Stimulated activated CD4-positive, alpha-beta T cell treated with anti-CD3 and anti-CD28 coated beads, Interleukin-4, amount 100 ng/mL, for 4 hours (primary cell): Measurements from ENCODE around the gene BCAP29.
"Not testable (repeated sequence)": the region's sequence is repeated elsewhere in the genome, so short reads cannot be mapped to it uniquely, and the experiment has no call there.

Experiments
- DNase-seq, 2 experiments: peaks; one replicate each; pipeline ENCODE4 v3.0.0-alpha.2; 2020

BCAP29 gene

GRCh38 chr7:107628461-107629064, 48.5 kb downstream of the BCAP29 start:
- no peak for DNase-seq

DNA sequence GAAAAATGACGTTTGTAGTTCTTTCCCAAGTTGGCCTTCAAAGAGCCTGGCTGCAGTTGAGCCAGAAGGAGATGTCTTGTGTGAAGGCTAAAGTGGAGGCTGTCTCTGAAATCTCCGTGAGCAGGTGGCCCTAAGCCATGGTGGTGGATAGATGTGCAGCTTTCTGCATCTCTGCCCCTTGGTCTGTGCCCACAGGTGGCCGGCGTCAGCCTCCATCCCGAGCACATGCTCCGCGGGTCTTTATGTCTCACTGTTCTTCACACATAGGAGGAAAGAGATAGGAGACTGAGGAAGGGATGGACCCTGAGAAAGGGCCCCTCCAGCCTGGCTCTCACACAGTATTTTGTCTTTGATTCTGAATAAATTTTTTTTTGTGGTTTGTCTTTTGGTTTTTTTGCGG, 50.3 kb downstream of the BCAP29 start:
- DNase-seq: no peak

DNA sequence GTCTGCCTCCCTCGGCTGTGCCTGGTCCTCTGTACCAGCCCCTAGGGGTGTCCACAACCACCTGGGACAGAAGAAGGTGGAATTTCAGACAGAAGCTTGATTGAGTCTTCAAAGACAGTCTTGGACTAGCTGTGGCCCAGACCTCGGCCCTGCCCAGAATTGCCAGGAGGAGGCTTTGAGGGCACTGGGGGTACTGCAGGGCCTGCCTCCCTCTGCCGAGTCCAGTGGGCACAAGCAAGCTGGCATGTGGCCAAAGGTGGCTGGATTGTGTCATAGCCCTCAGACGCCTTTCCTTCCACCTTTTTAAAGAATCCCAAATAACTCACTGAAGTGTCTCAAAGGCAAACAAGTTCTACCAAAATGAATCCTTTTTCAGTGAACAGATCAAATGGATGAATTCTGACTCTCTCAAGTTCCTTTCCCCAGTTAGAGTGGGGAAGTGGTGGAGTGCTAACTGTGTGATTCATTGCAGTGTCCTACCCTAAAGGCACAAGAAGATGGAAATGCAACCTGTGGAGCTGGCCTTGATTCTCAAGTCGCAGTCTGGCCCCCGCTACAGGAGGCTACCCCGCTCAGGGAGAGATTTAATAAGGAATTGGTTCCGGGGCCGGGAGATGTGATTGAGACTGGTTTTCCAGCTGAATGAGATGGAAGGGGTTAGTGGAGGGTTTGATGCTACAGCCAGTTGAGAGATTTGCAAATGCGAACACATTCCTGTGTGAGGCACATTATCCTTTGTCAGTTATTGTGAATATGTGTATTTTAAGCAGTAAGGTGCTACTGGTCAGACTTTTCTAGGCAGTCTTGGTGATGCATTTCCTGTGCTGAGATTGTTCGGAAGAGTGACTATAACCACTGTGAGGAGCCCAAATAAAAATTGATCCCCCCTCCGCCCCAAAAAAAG, 51.8 kb downstream of the BCAP29 start:
- no peak for DNase-seq

DNA sequence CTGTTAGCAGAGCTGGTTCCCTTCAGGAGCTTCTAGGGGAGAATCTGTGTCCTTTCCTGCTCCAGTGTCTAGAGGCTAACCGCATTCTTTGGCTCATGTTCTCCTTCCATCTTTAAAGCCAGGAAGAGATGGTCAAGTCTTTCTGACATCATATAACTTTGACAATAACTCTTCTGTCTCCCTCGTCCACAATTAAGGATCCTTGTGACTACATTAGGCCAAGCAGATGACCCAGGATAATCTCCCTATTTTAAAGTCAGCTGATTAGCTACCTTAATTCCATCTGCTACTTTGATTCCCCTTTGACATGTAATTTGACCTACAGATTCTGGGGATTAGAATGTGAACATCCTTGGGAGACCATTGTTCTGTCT, 52.4 kb downstream of the BCAP29 start:
- DNase-seq: no peak

- no peak for DNase-seq
These were observed 58.5 kb downstream of the BCAP29 start for GRCh38 chr7:107638594-107638993.

DNA sequence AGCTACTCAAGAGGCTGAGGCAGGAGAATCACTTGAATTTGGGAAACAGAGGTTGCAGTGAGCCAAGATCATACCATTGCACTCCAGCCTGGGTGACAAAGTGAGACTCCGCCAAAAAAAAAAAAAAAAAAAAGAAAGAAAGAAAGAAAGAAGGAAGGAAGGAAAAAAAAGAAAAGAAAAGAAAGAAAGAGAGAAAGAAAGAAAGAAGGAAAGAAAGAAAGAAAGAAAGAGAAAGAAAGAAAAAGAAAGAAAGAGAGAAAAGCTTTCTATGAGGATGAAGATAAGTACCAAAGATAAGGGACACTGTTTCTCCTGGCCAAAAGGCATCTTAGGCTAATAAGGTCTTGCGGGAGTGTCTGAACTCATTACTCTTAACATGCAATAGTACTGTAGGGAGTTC, 59.0 kb downstream of the BCAP29 start:
- not testable (repeated sequence) for DNase-seq

GRCh38 chr7:107641676-107642075, 61.6 kb downstream of the BCAP29 start:
- no peak for DNase-seq

DNA sequence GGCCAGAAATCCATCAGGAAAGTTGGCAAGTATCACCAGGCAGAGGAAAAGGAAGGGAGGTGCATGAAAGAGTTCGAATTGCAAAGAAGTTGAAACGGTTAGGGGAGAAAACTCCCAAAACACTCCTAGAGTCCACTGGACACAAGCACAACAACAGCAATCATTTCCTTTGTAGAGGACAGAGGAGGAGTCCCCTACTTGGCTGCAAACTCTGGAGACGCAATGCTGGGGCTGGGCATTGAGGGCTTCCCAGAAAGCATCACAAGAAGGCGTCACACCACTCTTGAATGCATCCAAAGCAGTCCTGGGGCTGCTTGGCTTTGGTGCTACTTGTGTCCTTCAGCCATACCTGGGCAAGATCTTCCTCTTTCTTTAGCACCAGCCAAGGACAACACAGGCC, 62.5 kb downstream of the BCAP29 start:
- DNase-seq: no peak

DNA sequence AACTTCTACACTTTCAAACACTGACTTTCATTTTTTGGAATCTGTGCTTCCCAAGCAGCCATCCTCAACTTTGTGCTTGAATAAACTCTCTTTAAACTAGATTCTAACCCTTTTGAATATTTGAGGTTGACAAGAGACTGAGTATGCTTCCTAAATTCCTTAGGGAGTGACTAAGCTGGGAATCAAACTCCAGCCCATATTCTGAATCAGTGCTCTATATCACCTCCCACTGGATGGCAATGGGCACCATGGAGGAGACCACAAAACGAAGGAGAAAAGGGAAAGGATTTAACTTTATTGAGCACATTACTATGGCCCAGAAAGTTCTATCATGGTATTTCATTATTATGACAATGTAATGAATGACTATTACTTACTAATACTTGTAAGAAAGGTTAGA, 63.4 kb downstream of the BCAP29 start:
- no peak for DNase-seq

DNA sequence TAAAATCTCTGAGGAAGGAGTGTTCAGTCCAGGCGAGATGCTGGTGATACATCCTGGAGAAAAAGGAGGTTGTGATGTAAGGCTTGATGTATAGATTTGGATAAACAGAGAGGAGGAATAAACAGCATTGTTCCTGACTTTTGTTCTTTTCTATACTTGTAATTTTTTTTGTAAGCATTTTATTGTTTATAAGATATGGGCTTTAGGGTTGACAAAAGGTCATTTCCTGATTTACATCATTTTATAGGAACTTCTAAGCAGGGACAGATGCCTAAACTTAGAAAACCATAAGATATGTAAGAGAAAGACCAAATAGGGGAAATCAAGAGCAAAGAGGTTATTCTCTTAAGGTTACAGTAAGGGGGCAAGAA, 63.9 kb downstream of the BCAP29 start:
- DNase-seq: no peak

DNA sequence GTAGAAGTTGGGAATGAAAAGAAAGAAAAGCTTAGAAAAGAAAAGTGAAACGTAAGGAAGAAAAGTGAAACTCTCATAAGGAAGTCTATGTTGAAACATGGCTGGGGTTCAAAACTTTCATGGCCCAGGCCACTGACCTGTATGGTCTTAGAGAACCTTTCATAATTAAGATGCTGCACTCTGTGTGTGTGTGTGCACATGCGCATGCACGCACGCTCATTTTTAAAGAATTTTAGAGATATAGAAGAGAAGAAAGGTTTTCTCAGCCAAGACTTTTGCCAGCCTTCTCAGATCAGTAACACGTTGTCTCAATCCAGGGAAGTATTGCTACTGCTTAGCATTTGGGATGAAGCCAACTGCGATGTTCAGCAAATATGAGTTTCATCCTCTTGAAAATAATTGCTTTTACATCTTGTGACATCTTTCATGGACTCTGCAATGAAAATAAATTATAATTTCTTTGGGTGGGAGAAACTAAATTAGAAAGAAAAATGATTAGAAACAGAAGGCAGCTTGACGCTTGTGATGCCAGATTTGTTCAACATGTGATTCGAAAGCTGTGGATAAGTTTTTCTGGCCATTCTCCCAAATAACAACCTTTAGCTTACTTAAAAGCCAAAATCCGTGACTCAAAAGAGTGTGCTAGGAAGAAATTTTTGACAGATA, 64.4 kb downstream of the BCAP29 start:
- DNase-seq: no peak

GRCh38 chr7:107652642-107653041, 72.6 kb downstream of the BCAP29 start:
- no peak for DNase-seq

- no peak for DNase-seq
These were observed 78.4 kb downstream of the BCAP29 start for GRCh38 chr7:107658467-107658866.

GRCh38 chr7:107659666-107660065, 79.6 kb downstream of the BCAP29 start:
- peak; percentile 13 to 64 for DNase-seq

GRCh38 chr7:107660381-107661080, 80.5 kb downstream of the BCAP29 start, which contains the start of gene SLC26A4:
Gene SLC26A4, plus strand, starts transcription at chr7:107660828. Its CDS starts 814 bp downstream, at chr7:107661642.
- peak; percentile 7 to 27 for DNase-seq

GRCh38 chr7:107661081-107661864, 81.2 kb downstream of the BCAP29 start:
- DNase-seq: peak; percentile 26 to 52

GRCh38 chr7:107661865-107662379, 81.9 kb downstream of the BCAP29 start:
- DNase-seq: no peak

- DNase-seq: no peak
These were observed 83.2 kb downstream of the BCAP29 start for GRCh38 chr7:107663196-107663595.

GRCh38 chr7:107666790-107667189, 86.7 kb downstream of the BCAP29 start:
- no peak for DNase-seq

GRCh38 chr7:107667341-107667740, 87.3 kb downstream of the BCAP29 start:
- no peak for DNase-seq

GRCh38 chr7:107668296-107668695, 88.2 kb downstream of the BCAP29 start:
- DNase-seq: no peak
